GM18873 (cell line): Measurements from ENCODE around the gene SCRN1.

Experiments used
- ATAC-seq: cut with Tn5 transposase; IDR thresholded peaks from one replicate; pipeline ENCODE4 v1.9.1; 2021; ENCODE audit warnings: mild to moderate bottlenecking, moderate library complexity, moderate number of reproducible peaks; ENCODE audit not compliant: unreplicated experiment, low FRiP score

The SCRN1 gene

DNA sequence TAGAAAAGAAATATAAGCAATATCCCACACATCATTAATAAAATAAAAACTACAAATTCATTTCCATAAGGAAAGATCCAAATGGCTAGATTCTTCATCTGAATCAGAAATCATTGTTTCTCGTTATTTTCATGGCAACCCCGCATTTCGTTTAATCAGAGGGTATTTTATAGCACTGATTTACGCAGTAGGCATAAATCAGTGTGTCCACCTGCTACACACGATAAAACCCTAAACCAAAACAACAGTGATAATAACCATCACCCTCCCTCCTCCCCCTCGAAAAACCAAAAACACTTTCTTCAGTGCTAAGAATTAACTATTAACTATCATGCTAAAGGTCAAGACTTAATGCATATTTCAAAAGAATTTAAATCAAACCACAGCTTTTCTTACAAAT is 20.4 kb upstream of the SCRN1 start:
- no peak for ATAC-seq

DNA sequence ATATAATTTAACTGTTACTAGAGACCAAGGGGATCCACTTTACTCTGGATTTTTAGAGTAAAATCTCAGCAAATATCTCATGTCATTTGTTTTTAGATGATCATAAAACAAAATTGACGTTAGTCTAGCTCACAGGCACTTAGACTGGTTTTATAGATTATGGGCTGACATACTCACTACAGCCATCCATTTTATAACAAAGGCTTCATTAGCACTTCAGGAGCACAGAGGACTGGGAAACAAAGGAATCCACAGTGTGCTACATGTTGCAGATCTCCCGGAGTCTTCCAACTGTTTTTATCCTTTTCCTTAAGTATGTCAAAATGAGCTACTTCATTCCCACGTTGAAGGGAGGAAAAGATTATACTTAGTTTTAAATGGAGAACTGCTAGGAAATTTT is 15.9 kb upstream of the SCRN1 start:
- ATAC-seq = no peak

DNA sequence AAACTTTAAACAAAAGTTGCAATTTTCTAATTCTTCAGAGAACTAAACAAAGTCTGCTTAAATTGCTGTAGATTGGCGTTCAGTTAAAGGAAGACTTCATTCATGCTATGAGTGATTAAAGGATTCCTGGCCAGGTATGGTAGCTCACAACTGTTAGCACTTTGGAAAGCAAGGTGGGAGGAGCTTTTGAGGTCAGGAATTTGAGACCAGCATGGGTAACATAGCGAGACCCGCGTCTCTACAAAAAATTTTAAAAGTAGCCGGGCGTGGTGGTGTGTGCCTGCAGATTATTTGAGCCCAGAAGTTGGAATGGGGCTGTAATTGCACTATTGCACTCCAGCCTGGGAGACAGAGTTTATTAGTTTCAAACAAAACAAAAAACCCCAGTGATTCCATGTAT is 13.5 kb upstream of the SCRN1 start:
- no peak for ATAC-seq

DNA sequence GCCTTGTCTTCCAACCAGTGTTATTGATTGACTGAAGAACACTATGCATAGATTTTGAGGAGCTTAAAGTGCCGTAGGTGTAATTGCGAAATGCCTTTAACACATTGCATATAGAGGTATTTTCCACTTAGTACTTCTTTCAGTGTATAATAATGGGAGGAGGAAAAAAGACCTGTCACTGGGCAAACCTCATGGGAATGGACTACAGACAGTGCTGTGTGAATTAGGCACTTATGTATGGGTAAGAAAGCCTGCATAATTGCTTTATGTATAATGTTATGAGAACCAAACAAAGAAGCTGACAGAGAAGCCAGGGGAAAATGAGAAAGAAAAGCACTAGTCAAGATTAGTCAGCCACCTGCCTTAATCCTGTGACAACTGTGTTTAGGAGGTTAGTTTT is 12.4 kb upstream of the SCRN1 start:
- ATAC-seq = no peak

DNA sequence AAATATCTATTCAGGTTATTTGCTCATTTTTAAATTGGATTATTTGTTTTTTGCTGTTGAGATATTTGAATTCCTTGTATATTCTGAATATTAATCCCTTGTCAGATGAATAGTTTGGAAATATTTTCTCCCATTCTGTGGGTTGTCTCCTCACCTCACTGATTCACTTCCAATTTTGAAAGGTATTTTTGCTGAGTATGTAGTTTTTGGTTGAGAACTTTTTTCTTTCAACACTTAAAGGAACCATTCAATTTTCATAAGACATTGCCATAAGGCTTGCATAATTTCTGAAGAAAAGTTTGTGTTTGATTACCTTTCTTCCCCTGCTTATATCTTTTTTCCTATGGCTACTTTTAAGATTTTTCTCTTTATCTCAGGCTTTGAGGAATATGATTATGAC is 8.9 kb upstream of the SCRN1 start:
- ATAC-seq = no peak

DNA sequence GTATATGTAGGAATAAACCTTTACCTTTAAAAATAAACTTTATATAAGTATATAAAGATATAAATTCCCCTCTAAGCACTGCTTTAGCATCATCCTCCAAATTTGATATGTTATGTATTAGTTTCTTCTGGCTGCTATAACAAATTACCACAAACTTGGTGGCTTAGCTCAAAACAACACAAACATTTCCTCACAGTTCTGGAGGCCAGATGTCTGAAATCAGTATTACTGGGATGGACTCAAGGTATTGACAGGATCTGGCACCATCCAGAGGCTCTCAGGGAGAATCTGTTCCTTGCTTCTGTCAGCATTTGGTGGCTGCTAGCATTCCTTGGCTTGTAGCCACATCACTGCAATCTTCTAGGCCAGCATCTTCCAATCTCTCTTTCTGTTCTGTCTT is 6.7 kb upstream of the SCRN1 start:
- no peak for ATAC-seq

DNA sequence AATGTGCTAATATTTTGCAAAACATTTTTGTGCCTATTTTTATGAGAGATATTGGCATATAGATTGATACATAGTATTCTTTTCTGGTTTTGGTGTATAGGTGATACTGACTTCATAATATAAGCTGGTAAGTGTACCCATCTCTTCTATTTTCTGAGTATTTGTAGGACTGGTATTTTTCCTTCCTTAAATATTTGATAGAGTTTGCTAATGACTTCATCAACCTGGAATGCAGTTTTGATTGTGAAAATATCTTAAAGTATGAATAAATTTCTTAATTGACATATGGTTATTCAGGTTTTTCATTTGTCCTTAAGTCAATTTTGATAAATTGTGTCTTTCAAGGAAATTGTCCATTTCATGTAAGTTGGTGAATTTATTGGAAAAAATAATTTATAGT is 6.1 kb upstream of the SCRN1 start:
- no peak for ATAC-seq

DNA sequence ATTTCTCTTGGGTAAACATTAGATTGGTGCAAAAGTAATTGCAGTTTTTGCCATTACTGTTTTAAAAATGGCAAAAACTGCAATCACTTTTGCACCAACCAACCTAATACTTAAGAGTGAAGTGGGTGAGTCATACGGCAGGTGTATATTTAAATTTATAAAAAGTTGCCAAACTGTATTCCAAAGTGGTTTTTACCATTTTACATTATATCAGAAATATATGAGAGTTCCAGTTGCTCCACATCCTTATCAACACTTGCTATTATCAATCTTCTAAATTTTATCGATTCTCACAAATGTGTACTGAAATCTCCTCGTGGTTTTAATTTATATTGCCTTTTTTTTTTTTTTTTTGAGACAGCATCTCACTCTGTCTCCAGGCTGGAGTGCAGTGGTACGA is 3.5 kb upstream of the SCRN1 start:
- ATAC-seq = no peak

DNA sequence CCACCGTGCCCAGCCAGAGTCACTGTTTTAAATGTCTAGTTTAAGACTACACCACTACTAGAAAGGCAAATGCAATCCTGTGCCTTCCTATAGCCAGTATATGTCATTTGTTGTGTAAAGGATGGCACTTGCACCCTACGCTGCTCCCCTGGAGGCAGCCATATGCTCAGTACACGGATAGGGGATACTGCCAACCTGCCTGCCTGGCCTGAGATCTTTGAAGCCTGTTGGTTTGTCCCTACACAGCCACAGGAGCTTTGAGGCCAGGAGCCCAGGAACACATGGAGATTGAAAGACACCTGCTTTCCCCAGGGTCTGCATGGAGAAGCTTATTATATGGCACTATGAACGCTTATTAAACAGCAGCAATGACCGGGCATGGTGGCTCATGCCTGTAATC is 2.3 kb upstream of the SCRN1 start:
- ATAC-seq = no peak

DNA sequence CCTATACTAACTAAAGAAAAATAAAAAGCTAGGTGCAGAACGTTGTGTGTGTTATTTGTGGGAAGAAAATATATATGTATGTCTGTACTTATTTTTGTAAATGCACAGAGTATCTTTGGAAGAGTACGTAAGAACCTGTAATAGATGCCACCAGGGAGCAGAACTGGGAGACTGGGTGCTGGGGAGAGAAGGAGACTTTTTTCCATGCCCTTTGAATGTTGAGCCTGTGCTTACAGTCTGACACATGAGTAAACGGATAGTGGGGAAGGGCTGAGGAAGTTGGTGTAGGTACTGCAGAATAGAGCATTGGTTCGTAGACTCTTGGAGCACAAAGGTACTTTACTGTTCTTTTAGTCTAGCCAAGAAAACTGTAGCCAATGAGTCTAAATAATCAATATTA is 1.3 kb upstream of the SCRN1 start:
- no peak for ATAC-seq

DNA sequence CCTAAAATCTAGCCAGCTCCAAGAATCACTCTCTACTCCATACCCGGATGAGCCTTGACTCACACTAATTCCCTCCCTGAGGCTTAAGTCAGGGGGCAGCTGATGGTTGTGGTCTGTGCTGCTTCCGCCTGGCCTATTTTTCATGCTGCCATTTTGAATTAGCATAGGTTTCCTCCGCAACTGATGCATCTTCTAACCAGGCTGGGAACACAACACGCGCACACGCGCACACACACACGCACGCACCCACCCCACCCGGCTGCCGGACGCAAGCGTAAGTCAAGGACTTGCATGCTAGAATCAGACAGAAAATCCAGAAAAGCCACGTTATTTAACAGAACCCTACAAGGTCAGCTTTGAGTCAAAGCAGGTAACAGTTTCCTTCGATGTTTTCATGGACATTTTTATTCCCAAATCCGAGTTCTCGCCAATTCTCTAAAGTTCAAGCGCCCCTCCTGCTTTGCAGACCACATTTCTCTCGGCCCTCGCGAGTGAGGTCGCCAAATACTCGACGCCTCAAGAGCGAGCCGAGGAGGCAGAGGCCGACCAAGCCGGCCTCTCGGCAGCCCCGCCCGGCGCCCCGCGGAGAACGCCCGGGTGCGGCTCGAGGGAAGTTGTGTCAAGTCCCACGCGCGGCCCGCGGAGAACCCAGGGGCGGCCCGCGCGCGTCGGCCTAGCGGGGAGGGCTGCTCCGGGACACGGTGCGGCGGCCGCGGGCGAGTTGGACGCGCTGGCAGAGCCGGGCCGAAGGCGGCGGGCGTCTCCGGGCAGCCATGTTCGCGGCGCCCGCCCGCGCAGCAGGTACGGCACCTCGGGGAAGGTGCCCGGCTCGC is 961 bp downstream of the SCRN1 start:
- ATAC-seq = peak; percentile 39

DNA sequence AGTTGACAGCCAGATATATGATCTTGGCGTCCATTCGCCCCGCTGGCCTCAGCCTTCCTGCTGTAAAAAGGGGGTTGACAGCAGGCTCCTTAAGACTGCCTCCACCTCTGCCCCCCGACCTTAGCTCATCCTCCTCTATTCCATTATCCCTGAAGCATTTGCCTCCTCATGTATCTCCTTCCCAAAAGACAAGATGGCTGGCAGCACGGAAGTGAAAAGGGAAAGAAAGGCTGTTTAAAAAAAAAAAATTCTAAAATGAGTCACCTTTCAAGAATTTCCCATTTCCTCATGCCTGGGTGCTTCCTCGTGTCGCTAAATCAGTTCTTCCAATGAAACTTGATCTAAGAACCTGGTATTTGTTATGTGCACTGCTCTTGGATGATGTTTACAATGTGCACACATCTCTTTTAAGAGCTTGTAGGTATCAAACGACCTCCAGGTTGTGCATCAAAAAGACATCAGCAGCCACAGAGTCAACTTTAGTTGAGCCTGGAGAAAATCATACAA is 1.7 kb downstream of the SCRN1 start:
- no peak for ATAC-seq

DNA sequence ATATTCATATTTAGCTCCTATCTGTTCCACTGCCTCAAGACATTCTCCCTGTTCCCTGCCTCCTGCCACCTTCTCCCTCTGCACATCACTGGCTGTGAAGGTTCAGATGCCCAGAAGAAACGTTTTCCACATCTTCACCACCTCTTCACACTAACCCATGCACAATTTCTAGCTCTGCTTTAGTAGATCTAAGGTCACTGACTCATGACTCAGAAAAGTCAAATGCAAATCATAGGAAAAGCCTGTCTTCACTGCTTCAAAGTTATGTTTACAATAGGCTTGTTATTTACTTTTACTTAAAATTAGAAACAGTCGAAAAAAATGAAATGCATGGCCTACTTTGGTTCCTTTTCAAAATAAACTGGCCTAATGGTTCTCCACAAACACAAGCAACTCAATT is 2.5 kb downstream of the SCRN1 start:
- ATAC-seq = no peak

DNA sequence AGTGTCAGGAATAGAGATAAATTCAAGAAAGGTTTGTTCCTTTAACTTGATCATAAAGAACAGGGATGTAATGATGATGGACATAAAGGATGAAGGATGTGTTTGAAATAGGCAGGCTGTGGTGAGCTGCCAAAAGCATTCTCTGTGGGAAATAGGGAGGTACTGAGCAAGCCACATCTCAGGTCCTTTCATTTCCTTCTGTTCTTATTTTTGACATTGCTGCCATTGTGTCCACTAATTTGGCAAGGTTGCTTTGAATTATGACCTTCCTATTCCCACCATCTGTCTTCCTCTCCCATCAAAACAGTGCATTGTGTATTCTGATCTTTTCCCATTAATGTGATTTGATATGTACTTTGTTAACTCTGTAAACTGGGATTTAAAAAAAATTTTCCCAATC is 9.4 kb downstream of the SCRN1 start:
- no peak for ATAC-seq

DNA sequence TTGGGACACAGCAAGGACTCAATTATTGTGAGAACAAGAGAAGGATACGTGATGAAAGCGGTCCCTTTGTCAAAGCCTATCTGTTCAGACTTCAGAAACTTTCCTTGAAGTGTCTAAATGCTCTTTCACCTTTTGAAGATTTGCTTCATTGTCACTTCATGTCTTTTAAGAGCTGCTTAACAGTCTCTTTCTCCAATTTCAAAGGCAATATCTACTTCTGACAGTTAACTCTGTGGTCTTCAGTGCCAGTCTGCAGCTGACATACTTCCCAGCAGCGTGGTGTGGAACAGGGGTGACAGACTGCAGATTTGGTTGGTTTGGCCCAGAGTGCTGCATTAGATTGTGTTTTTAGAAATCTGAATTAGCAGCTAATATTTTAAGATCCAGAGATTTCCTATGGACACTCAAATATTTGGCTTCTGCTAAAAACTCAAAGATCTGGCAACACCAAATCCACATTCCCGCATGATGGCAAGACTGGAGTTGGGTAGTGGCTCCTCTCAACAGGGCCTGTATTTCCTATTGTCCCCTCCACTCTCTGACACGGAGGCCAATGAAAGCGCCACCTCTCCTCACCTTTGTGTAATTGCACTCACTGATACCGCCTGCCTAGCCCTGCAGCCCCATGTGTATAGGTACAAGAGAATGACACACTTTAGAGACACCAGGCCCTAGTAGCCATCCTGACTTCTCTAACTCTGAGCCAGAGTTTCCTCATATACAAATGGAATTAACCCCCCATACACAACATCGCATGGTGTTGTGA is 11.5 kb downstream of the SCRN1 start:
- no peak for ATAC-seq

DNA sequence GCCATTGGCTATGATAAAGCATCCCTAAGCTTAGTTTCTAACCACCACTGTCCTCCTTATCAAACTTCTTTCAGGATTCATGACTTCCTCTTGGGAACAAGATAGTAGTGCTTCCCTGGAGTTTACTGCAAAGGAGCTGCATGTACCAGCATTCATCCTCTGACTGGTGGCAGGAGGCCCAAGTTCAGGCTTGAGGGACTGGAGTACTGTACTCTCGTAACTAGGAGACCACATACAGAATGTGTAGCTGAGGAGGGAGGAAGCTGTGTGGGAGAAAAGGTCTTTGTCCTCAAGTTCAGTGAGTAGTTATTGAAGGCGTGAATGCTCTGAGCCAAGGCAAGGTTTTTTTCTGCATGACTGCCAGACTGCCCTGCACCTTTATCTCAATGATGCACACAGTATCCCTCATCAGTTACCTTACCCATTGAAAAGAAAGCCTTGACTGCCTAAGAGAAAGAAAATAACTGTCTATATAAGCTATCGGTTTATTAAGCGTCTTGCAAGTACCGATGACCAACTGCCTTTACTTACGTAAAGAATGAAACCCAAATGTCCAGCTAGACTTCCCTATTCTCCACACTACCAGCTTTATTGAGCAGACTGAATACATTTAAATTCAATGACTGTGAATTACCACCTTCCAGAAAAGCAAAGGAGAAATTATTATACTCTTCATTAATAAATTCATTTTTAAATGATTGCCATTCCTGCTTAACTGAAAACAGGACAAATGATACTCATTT is 12.8 kb downstream of the SCRN1 start:
- ATAC-seq = no peak

DNA sequence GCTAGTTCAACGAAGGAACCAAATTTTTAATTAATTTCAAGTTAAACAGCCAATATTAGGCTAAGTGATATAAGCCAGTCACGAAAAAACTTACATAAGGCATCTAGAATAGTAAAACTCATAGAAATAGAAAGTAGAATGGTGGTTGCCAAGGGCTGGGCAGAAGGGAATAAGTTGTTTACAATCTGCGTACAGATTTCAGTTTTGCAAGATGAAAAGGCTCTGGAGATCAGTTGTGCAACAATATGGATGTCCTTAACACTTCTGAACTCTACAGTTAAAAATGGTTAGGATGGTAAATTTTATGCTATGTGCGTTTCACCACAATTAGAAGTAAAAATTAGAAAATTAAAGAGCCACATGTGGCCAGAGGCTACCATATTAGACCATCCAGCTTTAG is 13.3 kb downstream of the SCRN1 start:
- ATAC-seq = no peak

DNA sequence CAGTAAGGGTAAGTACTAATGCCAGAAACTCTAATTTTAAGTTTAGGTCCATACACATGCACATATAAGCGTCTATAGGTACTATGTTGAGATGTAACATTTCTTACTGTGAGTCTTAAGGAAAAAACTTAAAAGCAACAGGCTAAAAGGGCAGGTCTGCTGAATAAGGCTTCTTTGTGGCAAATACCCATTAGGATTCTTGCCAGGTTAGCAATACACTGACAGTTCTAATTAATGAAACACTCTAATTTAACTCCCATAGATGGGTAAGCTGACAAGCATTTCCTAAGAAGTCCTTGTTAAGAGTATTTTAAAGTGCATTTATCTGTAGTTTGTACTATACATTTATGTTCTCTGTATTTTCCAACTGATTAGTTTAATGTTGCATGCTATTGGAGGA is 14.0 kb downstream of the SCRN1 start:
- ATAC-seq = no peak

DNA sequence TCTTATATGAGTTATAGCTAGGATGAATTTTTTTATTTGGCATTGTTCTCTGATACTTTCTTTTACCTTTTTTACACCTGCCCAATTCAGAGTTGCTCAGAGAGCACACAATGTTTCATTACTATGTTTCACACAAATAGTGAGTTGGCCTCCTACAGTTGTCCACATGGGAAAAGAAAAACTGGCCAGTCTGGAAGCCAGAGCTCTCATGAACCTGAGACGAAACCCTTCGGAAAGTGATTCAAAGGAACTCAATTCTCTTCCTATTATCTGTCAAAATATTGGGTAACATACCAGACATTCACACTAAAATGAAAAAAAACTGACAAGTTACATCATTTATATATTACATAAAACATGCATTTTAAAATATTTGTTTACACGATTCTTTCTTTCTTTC is 15.3 kb downstream of the SCRN1 start:
- ATAC-seq = no peak

DNA sequence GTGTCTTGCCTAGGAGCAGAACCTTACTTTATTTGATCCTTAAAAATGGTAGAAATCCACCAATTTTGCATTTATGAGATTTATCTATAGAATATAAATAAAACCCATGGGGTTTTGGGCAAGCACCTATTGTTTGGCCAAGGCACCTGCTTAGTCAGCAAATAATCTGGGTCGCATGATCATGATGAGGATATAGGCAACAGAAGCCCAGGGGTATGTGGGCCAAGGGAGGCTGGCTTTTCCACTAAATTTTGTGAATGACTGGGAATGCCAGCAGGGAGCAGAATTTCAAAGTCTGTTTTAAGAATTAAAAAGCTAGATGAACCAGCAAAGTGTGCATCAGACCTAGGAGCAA is 17.3 kb downstream of the SCRN1 start:
- no peak for ATAC-seq

DNA sequence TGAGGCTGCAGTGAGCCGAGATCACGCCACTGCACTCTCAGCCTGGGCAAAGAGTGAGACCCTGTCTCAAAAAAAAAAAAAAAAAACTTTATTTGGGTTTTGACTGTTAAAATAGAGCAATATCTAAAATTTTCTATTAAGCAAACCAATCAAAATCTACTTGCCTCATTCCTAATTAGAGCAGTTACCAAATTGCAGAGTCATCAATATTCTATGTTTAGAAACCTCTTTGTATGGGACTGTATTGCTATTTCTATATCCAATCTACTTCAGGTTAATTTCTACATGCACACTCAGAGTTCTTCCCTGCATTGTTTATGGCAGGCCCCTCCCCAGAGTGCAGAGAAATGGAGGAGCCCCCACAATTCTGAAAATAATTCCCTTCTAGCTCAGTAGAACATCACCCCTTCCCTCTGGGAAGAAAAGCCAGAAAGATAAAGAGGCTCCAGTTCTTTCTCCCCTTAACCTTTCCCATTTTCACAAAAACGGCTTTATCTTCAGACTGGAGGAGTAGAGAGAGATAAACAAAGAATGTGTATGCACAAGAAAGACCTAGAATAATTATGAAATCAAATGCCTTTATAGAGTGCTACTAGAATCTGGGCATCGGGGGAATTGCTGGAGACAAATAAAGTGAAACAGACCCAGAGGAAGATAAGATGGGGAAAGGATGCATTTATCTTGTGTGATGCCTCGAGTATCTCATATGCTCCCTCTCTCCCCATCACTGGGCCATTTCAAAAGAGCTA is 17.9 kb downstream of the SCRN1 start:
- ATAC-seq = no peak
